ENCODE data around the gene NQO2.
"Not testable (repeated sequence)": the region's sequence is repeated elsewhere in the genome, so short reads cannot be mapped to it uniquely, and the experiment has no call there.

NQO2 gene

GRCh38 chr6:2970034-2970685, 29.5 kb upstream of the NQO2 start:
- peak; percentile 32 for DNase-seq (ENCODE audit: low read depth)

- DNase-seq (ENCODE audit: low read depth), result peak; percentile 55
These were observed 28.8 kb upstream of the NQO2 start for GRCh38 chr6:2970753-2971419.

- DNase-seq (ENCODE audit: low read depth), result peak; percentile 90
These were observed 28.1 kb upstream of the NQO2 start, which contains the start of gene SERPINB6 for GRCh38 chr6:2971420-2972218. TSS of gene SERPINB6 (minus strand) at chr6:2971567. CDS start at chr6:2959332, 12,235 bp downstream.

GRCh38 chr6:2972219-2972487, 27.5 kb upstream of the NQO2 start:
- DNase-seq (ENCODE audit: low read depth), result not testable (repeated sequence)

- not testable (repeated sequence) for DNase-seq (ENCODE audit: low read depth)
These were observed 27.0 kb upstream of the NQO2 start for GRCh38 chr6:2972685-2973084.

- DNase-seq (ENCODE audit: low read depth), result not testable (repeated sequence)
These were observed 26.5 kb upstream of the NQO2 start for GRCh38 chr6:2973180-2973579.

- peak; percentile 60 for DNase-seq (ENCODE audit: low read depth)
These were observed 26.0 kb upstream of the NQO2 start for GRCh38 chr6:2973676-2974075.

- DNase-seq (ENCODE audit: low read depth), result no peak
These were observed 23.6 kb upstream of the NQO2 start for GRCh38 chr6:2976060-2976459.

GRCh38 chr6:2976571-2977085, 23.1 kb upstream of the NQO2 start:
- DNase-seq (ENCODE audit: low read depth), result peak; percentile 65

GRCh38 chr6:2977290-2977689, 22.4 kb upstream of the NQO2 start:
- no peak for DNase-seq (ENCODE audit: low read depth)

GRCh38 chr6:2977799-2978590, 21.7 kb upstream of the NQO2 start:
- DNase-seq (ENCODE audit: low read depth), result no peak

GRCh38 chr6:2978923-2979322, 20.8 kb upstream of the NQO2 start:
- peak; percentile 15 for DNase-seq (ENCODE audit: low read depth)

- DNase-seq (ENCODE audit: low read depth), result peak; percentile 78
These were observed 19.8 kb upstream of the NQO2 start for GRCh38 chr6:2979819-2980464.

- DNase-seq (ENCODE audit: low read depth), result no peak
These were observed 19.2 kb upstream of the NQO2 start for GRCh38 chr6:2980465-2980855.

- DNase-seq (ENCODE audit: low read depth), result no peak
These were observed 17.1 kb upstream of the NQO2 start for GRCh38 chr6:2982426-2983117.

GRCh38 chr6:2984738-2985406, 14.8 kb upstream of the NQO2 start:
- no peak for DNase-seq (ENCODE audit: low read depth)

- peak; percentile 87 for DNase-seq (ENCODE audit: low read depth)
These were observed 12.9 kb upstream of the NQO2 start for GRCh38 chr6:2986722-2987221.

- no peak for DNase-seq (ENCODE audit: low read depth)
These were observed 11.6 kb upstream of the NQO2 start for GRCh38 chr6:2988094-2988425.

GRCh38 chr6:2988426-2989331, 11.0 kb upstream of the NQO2 start:
- DNase-seq (ENCODE audit: low read depth), result peak; percentile 81

Measured in amniotic epithelial cell (primary cell).